Activated CD4-positive, alpha-beta T cell treated with anti-CD3 and anti-CD28 coated beads for 24 hours (primary cell): ENCODE measurements around the gene OR1F1.
"Not testable (repeated sequence)": the region's sequence is repeated elsewhere in the genome, so short reads cannot be mapped to it uniquely, and the experiment has no call there.

Experiments
- DNase-seq, 2 donors: peaks; one replicate each; pipeline ENCODE4 v3.0.0-alpha.2; 2020; ENCODE audit warnings: low read depth in 2 of 2

Gene OR1F1

GRCh38 chr16:3198334-3199072 lies 10.5 kb downstream of the OR1F1 start:
- DNase-seq, result no peak

DNA sequence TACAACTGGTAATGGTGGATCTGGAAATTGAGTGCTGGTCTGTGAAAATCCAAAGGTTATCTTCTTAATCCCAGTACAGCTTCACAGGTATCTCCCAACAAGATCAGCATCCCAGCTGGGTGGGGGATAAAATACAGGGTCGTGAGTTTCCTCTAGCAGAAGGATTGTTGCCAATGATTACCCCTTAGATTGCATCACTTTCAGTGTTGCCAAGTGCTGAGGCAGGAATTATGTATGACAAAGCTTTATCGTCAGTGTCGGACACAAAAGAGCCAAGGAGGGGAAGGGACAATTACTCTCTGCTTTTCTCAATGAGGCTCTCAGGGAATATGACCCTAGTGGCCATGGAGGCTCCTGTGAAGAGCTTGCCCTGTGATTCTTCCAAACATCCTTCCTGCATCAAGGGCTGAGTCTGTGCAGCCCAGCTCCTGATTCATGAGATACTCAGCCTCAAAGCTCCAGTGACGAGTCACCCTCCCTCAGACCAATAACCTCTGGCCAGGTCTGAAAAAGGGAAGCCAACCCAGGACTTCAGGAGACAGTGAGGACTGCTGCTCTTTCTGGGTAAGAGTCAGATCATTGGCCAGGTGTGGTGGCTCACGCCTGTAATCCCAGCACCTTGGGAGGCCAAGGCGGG lies 15.0 kb downstream of the OR1F1 start:
- no peak for DNase-seq

DNA sequence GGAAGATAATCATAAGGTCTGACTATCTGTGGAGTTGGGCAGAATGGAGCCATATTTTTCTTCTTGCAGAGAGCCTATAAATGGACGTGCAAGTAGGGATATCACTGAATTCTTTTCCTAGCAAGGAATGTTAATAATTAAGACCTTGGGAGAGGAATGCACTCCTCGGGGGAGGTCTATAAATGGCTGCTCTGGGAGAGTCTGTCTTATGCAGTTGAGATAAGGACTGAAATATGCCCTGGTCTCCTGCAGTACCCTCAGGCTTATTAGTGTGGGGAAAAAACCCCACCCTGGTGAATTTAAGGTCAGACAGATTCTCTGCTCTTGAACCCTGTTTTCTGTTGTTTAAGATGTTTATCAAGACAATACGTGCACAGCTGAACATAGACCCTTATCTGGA lies 17.9 kb downstream of the OR1F1 start:
- not testable (repeated sequence) for DNase-seq

GRCh38 chr16:3207086-3207953 lies 19.3 kb downstream of the OR1F1 start:
- no peak for DNase-seq

GRCh38 chr16:3212006-3212405 lies 24.0 kb downstream of the OR1F1 start:
- DNase-seq, result no peak

DNA sequence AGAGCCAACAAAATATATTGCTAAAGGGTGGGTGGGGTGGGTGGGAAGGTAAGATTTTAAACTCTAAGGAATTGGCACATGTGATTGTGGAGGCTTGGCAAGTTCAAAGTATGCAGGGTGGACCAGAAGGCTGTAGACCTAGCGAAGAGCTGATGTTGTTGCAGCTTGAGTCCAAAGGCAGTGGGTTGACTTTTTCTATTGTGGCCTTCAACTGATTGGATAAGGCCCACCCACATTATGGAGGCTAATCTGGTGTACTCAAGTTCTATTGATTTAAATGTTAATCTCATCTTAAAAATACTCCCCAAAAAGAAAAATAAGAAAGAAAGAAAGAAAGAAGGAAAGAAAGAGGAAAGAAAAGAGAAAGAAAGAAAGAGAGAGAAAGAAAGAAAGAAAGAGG lies 24.6 kb downstream of the OR1F1 start:
- no peak for DNase-seq

DNA sequence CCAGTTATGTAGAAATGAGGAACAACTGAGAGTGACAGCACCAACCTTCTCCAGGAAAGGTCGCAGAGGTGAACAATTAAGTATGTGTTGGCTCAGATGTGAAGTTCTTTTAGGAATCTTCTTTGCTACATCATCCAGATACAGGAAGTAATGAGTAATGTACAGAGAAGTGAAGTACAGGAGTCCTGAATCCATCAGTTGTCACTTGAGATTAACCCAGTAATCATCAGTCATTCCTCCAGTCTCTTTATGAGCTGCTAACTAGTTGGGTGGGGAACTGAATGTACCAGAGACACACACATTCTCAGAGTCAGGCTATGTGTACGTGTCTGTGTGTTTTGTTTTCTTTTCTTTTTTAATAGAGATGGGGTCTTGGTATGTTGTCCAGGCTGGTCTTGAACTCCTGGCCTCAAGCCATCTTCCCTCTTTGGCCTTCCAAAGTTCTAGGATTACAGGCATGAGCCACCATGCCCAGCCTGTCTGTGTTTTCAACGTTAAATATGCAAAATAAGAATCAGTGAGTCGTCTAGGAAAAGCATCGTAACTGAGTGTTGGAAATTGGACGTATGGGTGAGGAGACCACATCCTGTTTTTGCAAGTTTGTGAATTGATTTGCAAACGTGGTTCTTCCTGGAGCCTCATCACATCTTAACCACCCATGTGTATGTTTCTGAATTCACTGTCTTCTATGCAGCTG lies 27.0 kb downstream of the OR1F1 start:
- DNase-seq, result no peak

- DNase-seq, result no peak
These were observed 27.7 kb downstream of the OR1F1 start for GRCh38 chr16:3215601-3216262.

DNA sequence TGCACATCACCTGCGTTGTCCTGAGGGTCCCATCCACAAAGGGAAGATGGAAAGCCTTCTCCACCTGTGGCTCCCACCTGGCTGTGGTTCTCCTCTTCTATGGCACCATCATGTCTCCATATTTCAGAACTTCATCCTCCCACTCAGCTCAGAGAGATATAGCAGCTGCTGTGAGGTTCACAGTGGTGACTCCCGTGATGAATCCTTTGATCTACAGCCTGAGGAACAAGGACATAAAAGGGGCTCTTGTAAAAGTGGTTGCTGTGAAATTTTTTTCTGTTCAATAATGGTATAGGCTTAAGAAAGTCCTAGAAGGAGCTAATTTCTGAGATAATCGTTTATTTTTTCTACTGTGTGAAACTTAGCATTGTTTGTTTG lies 28.2 kb downstream of the OR1F1 start:
- no peak for DNase-seq

DNA sequence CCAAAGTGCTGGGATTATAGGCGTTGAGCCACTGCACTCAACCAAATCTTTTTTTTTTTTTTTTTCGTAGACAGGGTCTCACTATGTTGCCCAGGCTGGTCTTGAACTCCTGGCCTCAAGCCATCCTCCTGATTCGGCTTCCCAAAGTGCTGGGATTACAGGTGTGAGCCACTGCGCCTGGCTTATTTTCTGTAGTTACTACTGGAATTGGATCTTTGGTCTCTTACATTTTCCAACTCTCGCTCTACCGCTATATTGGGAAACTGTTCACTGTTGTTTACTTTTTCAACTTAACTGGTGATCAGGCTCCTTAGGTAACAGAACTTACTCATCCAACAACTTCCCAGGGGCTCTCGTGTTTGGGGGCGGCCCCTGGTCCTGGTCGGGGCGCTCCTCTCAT lies 32.8 kb downstream of the OR1F1 start:
- no peak for DNase-seq

DNA sequence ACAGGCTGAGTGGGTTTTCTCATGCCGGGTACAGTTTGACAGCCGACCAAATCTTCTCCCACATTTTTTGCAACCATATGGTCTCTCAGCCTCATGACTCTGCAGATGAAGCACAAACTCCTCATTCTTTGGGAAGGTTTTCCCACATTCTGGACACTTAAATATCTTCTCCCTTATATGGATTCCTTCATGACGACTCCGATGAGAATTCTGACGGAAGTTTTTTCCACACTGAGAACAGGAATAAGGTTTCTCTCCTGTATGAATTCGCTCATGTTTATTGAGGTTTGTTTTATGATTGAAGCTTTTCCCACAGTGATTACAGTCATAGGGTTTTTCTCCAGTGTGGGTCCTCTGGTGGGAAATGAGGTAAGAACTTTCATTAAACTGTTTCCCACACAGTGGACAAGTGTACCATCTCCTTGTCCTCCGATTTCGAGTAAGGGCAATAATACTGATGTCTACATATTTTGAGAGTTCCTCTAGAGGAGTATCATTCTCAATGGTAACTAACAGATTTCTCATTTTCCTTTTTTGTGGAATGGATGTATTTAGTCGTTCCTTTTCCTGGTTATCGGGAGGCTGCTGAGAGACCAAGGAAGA lies 36.0 kb downstream of the OR1F1 start:
- no peak for DNase-seq

DNA sequence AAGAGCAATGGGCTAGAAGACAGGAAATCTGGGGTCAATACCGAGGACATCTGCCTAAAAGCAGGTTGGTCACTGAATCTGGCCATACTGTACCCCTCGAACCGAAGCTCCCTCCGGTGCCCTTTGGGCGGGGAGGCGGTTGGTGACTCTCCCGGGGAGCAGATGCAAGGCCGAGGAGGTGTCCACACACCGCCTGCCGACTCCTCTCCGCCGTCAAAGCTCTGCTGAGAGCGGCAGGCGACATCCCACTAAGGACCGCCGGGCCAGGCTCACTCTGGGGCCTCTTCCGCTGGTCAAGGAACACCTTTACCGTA lies 46.5 kb downstream of the OR1F1 start:
- no peak for DNase-seq

GRCh38 chr16:3234857-3235561 lies 47.0 kb downstream of the OR1F1 start, which contains the start of gene ZNF200:
Gene ZNF200 (minus strand): TSS chr16:3235158. CDS start chr16:3233755, 1,403 bp downstream.
- peak; percentile 84 to 92 for DNase-seq

GRCh38 chr16:3235856-3236669 lies 48.1 kb downstream of the OR1F1 start:
- peak in 1 of 2 donors; percentile 13 for DNase-seq

DNA sequence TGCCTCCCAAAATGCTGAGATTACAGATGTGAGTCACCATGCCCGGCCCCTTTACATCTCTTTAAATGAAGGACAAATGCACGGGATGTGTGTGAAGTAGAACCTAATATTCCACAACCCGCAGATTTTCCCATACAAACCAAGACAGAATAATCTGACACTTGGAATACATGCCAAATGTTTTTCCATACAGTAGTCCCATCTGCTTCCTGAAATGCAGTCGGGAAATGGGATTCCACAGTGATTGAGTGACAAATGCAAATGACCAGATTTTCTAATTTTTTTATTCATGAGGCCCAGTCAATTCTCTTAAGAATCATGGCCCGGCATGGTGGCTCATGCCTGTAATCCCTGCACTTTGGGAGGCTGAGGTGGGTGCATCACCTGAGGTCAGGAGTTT lies 53.8 kb downstream of the OR1F1 start:
- DNase-seq, result no peak

- DNase-seq, result no peak
These were observed 54.7 kb downstream of the OR1F1 start for GRCh38 chr16:3242709-3243108.

GRCh38 chr16:3243882-3244281 lies 55.9 kb downstream of the OR1F1 start:
- DNase-seq, result no peak

DNA sequence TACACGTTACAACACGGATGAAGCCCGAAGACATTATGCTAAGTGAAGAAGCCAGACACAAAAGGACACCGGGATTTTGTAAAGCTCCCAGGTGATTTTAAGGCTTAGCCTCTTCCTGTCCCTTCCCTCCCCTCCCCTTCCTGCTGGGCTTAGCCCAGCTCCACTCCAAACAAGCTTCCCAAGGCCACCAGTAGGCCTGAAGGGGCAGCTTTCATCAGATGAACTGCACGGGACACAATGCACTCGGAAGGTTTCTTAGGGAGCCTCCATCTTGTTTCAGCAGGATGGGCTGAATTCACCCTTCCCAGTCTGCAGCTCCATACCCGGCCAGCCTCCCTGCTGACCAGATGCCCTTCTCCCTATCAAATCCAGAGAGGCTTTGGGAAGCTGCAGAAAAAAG lies 58.0 kb downstream of the OR1F1 start:
- no peak for DNase-seq

GRCh38 chr16:3246876-3247275 lies 58.9 kb downstream of the OR1F1 start:
- no peak for DNase-seq

- DNase-seq, result no peak
These were observed 60.6 kb downstream of the OR1F1 start for GRCh38 chr16:3248596-3248995.
